Measurements from ENCODE around the gene PIK3R6.
A peak's percentile ranks its signal among the peaks of the same experiment; 100 is the strongest.
"Not testable (repeated sequence)": the region's sequence is repeated elsewhere in the genome, so short reads cannot be mapped to it uniquely, and the experiment has no call there.

Gene PIK3R6

DNA sequence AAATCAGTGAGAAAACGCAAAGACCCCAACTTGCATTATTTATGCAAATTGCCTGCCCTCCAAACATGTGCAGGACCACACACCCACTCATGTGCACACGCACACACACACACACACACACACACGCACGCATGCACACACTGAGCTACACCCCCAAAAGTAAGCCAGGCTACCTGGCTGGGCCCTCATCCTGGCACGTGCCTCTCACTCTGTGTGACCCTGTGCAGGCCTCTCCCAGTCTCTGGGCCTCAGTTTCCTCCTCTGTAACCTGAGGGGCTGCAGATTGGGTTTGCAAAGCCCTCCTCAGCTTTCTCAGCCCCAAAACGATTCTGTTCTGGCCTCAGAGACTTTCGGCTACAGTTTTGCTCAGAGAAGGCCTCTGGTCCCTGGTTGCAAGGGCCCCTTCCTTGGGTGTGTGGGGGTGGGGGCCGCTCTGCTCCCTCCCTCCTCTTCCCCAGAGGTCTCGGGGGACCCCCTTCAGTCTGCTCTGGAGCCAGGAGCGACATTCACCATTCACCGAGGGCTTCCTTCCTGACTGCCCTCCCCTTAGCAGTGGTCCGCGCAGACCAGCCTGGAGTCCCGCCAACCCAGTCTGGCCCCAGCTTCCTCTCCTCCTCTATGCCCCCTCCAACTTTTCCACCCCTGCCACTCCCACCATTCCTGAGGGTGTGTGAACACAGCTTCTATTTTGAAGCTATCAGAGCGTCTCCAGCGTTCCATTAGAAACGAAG, 5.4 kb upstream of the PIK3R6 start:
- DNase-seq, result no peak

DNA sequence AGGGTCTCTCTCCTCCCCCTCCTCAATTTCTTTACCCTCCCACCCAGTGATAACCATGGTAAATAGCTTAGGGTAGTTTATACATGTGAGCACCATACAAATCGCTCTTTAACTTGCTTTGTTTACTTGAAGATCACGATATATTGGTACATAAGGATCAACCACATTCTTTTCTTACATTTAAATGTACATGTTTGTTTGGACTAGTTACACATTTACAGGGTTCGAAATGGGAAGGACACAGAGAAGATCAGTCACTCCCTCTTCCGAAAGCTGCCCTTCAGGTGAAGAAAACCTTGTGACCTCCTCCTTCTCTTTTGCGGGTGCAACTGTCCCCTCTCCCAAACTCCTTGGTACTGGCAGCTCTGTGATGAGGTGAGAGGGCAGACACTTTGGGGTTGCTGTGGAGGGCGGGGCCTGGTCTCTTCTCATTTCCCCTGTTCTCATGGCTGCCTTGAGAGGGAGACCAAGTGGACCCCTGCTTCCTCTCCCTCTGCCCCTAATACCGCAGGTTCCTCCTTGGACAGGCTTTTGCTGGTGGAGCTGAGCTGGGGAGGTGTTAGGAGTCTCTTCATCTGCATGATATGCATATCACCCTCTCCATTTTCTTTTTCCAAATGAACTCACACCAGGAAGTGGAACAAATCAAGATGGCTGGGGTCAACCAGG, 4.7 kb upstream of the PIK3R6 start:
- no peak for DNase-seq

DNA sequence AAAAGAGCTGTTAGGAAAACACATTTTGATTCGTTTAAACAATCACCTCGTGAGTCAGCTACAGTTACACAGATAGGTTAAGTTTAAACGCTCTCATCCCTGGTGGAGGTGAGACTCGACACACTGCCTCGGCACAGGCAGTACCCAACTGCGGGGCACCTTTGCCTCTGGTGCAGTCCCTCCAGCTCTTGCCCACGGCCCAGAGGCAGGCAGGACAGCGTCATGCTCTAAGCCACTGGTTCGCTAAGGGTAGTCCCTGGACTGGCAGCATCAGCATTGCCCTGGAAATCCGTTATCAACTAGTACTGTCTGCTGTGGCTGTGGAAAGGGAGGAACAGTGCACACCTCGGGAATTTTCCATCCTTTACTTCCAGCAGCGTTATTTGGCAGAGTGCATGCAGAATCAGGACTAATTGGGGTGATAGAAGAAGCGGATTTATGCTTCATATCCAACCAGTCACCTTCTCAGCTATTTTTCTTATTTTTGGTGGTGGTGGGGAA, 3.7 kb upstream of the PIK3R6 start:
- DNase-seq, result no peak

DNA sequence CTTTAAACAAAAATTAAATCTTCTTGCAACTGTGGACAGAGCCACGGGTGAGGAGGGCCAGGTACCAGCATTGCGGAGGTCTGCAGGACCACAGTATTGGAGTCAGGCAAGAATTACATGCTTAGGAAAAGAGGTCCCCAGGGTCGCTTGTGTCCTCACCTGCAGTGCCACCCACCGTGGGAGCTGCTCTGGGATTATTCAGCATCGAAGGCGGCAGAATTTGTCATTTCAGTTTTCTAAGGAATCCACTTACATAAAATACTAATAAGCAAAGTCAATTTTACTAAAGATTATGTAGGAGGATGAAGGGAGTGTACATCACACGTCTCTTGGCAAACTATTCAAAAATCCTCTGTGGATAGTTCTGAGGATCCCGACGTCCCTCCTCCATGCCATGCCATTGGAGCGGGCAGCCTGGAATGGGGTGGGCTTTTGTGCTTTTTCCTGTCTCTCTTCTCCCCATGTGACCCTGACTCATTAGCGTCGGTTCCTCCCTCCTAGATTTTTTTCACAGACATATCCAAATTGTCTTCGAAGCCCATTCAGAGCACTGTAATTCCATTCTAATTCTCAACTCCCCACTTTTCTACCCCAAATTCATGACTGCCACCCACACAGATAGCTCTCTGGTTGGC, 3.0 kb upstream of the PIK3R6 start:
- no peak for DNase-seq

DNA sequence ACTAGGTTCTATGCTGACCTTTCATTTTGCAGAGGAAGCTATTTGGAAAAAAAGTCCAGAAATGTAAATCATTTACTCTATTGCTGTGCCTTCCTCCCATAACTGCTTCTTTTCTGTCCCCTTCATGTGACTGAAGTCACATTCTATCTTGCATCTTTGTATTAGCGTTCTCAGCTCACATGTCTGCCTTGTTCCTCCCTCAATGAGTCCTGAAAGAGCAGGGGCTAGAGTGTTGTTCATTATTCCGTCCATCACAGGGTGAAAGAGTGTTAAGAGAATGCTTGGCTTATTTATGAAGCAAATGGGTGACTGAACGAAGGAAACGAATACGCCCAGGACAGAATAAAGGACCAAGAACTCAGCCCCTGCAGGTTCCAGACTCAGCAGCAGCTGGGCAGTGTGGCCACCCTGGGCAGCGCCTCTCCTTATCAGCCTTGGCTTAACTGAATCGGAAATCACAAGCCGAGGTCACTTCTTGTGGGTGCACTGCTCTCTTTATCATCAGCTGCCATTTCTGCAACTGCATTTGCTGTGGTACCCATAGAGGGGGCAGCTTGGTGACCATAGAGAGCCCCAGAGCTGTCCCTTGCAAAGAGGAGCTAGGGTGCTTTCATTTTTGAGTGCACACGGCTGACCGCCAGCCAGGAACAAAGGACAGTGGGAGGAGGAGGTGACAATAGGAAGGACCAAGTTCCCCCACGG, 1.8 kb upstream of the PIK3R6 start:
- DNase-seq, result peak; percentile 40

DNA sequence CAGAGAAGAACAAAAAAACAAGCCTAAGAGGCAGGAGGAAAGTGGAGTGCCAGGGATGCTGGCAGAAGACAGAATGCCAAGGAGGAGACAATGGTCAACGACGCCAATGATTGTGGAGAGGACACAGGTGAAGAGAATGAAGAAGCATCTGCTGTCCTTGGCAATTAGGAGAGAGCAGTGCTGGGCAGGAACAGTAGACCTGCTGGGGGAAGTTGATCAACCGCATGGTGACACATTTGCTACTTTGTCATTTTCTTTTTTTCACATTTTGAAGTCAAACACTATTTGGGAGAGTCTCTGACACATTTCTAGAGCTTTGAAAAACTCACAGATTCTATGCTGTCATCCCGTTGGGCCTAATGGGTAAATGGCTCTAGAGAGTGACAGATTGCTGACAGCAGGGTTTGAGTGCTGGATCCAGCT, 1.1 kb upstream of the PIK3R6 start:
- DNase-seq, result peak; percentile 53

DNA sequence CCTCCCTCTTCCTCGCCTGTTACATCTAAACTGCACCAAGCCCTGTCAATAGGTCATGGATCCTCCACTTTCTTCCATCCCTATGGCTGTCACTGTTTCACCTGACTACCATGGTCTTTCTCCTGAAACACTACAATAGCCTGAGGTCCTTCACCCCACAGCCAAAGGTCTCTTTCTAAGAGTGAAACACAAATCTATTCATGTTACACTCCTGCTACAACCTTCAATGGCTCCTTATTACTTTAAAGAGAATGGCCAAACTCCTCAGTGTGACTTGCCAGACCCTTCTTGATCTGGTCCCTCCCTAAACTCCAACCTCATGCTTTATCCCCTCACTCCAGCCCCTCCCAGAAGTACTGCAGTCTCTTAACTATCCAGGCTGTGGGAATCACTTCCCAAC, 618 bp upstream of the PIK3R6 start:
- DNase-seq, result no peak

DNA sequence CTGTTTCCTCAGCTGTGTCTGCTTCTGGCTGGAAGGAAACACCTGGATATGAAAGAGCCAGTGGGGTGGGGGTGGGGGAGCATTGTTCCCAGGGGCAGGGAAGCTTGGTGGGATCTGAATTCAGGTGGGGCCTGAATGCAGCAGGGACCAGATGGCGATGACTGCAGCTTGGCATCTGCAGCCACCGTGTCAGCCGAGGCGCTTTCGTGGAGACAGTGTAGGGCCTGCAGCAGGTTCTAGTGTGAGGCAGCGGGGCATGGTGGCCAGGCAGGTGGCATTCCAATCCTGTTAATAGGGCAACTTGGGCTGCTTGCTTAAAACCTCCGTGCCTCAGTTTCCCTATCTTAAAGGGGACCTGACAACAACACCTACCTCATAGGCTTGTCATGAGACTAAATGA, 1.7 kb downstream of the PIK3R6 start:
- DNase-seq, result no peak

DNA sequence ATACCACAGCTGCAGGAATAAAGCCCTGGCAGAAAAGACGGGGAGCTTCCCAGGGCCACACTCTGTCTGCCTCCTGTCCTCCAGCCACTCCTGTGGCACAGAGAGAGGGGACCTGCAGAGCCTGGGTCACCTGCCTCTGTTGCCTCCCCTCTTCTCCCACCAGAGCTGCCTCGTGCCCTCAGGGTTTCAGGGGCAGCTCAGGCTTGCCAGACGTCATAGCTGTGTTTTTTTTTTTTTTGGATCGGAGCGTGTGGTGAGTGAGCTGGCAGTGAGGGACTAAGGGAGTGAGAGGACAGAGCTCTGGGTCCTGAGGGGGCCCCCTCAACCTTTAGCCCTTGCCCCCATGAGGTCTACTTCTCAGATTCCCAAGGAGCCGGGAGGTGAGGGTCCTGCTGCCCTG, 2.1 kb downstream of the PIK3R6 start:
- DNase-seq, result no peak

DNA sequence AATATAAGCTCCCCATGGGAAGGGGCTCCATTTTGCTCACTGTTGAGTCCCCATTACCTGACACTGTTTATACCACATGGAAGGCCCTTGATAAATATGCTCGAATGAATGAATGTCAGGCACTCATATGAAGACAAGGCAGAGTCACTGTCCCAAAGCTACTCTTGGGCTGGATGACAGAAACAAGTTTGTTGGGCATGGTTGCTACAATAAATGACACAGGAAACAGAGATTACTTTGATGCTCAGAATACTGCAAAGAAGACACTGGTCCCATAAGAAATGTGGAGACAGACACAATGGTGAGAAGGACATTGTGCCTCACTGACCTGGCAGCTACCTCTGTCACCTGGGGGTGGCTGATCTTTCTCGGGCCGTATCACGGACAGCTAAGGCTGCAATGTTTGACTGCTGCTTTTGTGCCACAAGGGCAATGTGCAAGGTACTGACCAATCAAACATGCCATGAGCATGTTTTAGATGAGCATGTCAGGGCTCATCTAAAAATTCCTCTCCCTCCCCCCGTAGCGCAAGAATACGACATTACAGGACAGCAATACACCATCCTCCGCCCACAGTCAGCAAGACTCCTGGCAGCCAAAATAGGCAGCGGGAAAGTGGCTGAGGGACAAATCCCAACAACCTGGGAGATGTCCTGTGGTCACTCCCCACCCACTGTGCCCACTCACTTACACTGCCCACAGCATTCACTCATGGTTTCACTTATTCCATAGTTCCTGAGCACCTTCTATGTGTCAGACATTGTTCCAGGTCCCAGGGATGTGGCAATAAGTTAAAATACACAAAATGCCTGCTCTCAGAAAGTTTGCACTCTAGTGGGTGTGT, 5.0 kb downstream of the PIK3R6 start:
- no peak for DNase-seq

DNA sequence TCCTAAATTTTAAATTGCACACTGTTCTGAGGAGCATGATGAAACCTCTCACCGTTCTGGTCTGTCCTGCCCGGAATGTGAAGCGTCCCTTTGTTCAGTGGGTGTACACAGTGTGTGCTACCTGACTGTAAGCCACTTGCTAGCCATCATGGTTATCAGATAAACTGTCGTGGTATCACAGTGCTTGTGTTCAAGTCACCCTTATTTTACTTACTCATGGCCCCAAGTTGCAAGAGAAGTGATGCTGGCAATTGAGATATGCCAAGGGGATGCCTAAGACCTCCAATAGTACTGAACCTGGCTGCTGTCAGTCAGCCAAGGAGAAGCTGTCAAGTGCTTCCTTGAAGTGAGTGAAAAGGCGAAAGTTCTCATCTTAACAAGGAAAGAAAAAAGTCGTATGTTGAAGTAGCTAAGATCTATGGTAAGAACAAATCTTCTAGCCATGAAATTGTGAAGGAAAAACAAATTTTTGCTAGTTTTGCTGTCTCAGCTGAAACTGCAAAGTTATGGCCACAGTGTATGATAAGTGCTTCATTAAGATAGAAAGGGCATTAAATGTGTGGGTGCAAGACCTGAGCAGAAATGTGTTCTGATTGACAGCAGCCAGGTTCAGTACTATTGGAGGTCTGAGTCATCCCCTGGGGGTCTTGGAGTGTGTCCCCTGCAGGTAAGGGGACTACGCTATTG, 5.8 kb downstream of the PIK3R6 start:
- DNase-seq, result no peak

DNA sequence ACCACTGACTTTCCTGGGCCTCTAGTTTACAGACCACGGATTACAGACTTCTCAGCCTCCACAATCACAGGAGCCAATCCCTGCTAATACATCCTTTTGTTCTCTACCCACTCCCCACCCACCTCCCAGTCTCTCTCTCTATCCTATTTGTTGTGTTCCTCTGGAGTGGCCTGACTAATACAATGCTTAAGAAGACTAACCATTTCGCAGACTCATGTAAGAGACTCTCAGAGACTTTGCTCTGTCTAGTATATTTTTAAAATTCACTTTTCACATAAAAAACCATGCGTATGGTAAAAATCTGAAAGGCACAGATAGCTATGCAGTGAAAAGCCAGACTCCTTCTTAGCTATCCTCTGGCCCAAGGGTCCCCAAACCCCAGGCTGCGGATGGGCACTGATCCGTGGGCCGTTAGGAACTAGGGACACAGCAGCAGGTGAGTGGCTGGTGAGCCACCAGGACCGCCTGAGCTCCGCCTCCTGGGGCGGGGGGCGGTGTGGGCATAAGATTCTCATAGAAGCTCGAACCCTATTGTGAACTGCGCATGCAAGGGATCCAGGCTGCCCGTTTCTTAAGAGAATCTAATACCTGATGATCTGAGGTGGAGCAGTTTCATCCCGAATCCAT, 7.6 kb downstream of the PIK3R6 start:
- DNase-seq, result no peak

DNA sequence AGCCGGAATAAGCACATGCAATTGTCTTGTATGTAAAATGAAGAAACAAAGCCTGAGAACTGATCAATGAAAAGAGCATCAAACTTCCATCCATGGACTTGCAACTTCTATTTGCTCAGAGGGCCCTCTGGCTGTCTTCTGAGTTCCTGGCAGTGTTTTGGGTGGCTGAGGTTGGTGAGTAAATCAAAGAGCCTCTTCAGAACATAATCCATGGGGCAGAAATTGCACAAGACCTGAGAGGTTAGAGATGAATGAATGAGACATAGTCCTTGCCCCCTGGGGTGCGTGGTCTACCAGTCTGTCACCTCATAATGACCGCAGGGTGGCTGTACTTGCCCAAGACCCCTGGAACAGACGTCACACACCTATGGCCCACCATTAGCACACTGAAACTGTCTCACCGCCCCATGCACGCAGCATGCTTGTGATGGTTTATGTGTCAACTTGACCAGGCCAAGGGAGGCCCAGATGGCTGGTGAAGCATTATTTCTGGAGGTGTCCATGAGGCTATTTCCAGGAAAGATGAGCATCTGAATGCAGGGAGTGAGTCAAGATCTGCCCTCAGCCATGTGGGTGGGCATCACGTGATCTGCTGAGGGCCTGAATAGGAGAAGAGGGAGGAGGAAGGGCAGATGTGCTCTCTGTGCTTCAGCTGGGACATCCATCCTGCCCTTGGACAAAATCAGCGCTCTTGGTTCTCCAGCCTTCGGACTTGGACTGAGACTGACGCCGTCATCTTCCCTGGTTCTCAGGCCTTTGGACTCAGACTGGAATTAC, 8.3 kb downstream of the PIK3R6 start:
- DNase-seq, result peak; percentile 94

DNA sequence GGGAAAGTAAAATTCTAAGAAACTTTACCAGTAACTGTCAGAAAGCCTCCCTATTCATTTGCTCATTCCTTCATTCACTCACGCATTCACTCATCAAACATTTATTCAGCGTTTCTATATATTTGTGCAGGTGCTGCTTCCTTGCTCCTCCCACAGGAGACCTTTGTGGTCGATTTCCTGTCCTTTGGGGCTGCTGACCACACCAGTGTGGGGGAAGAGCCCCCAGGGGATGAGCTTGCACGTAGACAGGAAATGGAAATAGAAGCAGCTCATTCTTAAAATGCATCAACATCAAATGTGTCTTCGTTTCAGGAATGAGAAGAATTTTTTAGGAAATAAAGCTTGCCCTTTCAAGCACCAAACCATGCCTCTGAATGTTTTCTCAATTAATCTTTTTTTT, 9.6 kb downstream of the PIK3R6 start:
- no peak for DNase-seq

DNA sequence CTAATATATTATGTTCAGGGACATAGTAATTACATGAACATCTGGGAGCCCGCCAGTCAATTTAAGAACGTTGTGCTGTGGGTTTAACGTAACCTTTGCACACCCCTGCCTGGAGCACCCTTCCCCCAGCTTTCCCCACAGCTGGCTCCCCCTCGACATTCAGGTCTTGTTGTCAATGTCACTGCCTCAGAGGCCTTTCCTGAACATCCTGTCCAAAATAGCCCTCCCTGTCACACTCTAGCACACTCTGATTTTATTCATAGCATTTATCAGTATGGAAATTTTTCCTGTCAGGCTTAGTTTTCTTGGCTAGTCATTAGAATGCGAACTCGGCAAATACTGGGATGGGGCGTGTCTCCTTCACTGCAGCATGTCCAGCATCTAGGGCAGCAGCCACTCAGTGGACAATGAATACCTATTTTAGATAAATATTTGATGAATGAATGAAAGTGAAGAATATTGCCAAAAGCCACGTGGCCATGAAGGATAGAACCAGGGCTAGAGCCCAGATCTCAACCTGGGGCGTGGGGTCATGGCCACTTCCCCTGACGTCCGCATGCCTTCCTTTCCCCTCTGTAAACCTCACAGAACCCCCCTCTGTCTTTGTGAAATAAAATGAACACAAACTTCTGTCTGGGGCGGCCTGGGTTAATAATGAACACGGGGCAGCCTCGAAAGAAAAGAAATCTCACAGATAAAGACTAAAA, 10.5 kb downstream of the PIK3R6 start:
- no peak for DNase-seq

DNA sequence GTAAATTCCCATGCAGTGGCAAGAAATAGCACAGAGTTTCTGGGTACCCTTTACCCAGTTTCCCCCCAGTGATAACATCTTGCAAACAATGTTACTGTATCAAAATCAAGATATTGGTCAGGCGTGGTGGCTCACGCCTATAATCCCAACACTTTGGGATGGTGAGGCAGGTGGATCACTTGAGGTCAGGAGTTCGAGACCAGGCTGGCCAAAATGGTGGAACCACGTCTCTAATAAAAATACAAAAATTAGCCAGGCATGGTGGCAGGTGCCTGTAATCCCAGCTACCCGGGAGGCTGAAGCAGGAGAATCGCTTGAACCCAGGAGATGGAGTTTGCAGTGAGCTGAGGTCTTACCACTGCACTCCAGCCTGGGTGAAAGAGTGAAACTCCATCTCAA, 11.3 kb downstream of the PIK3R6 start:
- not testable (repeated sequence) for DNase-seq

DNA sequence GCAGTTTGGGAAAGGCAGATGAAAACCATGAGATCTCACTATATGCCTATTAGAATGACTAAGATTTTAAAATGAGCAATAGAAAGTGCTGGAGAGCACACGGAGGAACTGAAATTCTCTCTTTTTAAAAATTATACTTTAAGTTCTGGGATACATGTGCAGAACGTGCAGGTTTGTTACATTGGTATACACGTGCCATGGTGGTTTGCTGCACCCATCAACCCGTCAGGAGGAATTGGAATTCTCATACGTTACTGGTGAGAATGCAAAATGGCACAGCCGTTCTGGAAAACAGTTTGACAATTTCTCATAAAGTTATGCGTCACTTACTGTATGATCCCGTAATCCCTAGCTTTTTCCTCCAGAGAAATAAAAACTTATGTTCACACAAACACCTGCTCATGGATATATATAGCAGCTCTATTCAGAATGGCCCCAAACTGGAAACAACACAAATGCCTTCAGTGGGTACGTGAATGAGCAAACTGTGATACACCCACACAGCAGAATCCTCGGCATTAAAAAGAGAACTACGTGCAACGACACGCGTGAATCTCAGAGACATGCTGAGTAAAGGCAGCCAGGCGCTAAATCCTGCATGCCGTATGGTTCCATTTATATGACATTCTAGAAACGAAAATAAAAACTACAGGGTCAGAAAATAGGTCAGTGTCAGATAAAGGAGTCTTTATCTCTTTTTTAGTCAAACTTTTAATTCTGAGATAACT, 11.8 kb downstream of the PIK3R6 start:
- DNase-seq, result no peak

DNA sequence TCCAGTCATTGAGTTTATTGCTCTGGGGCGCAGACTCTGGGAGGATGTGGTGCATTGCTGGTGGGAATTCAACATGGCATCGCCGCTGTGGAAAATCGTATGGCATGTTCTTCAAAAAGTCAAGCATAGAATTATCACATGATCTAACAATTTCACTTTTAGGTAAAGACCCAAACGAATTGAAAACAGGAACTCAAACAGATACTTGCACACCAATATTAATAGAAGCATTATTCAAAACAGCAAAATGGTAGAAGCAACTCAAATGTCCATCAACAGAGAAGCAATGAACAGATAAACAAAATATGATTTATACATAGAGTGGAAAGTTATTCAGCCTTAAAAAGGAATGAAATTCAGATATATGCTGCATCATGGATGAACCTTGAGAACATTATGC, 15.9 kb downstream of the PIK3R6 start:
- no peak for DNase-seq
